ACC112 (cell line): ENCODE results near the gene CSNK1G1.
"Not testable (repeated sequence)": the region's sequence is repeated elsewhere in the genome, so short reads cannot be mapped to it uniquely, and the experiment has no call there.

ENCODE experiments used
- H2AFZ ChIP-seq: fragments of 200-600 bp; sonication (generic); one replicate; pipeline ENCODE4 v1.6.0; 2017; ENCODE audit warnings: antibody characterized with exemption, low read length; ENCODE audit not compliant: unreplicated experiment
- H3K27ac ChIP-seq: fragments of 200-600 bp; sonication (generic); 2 replicates; pipeline ENCODE4 v1.5.1; 2014; ENCODE audit warnings: low read depth, mild to moderate bottlenecking, antibody characterized with exemption, low read length, moderate library complexity
- H3K27me3 ChIP-seq: fragments of 200-600 bp; sonication (generic); 2 replicates; pipeline ENCODE4 v1.6.1; 2014; ENCODE audit warnings: mild to moderate bottlenecking, antibody characterized with exemption, low read length, moderate library complexity, mixed read lengths; ENCODE audit not compliant: insufficient read depth
- H3K36me3 ChIP-seq: fragments of 200-600 bp; sonication (generic); 2 replicates; pipeline ENCODE4 v1.6.1; 2016; ENCODE audit warnings: mild to moderate bottlenecking, antibody characterized with exemption, low read length, moderate library complexity, mixed read lengths; ENCODE audit not compliant: insufficient read depth
- H3K4me1 ChIP-seq: fragments of 200-600 bp; sonication (generic); one replicate; pipeline ENCODE4 v1.6.1; 2016; ENCODE audit warnings: low read length, mixed read lengths; ENCODE audit not compliant: insufficient read depth, unreplicated experiment, control insufficient read depth
- H3K4me3 ChIP-seq: fragments of 200-600 bp; sonication (generic); 2 replicates; pipeline ENCODE4 v1.5.1; 2014; ENCODE audit warnings: mild to moderate bottlenecking, low read depth, low read length
- H3K79me2 ChIP-seq: fragments of 200-600 bp; sonication (generic); one replicate; pipeline ENCODE4 v1.6.0; 2016; ENCODE audit warnings: low read length; ENCODE audit not compliant: control insufficient read depth, unreplicated experiment, insufficient read depth

The CSNK1G1 gene

DNA sequence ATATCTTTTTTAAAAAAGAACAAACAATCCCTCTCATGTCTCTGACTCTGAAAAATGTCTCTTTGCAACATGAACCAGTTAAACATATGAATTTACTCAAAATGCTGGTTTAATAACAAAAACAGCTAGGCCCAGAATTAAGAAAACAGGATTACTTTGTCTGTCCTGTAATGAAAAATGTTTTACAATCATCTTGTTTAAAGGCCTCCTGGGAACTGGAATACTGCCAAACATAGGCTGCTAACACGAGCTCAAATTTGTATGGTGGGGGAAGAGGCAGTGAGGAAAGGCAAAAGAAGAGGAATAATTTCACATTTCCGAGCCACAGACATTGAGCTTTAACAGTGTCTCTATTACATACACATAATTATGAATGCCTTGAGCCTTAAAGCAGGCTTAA lies 131.5 kb downstream of the CSNK1G1 start:
- H3K4me1 ChIP-seq, result peaks cover 11% of the 10 kb centered on the region
- H3K36me3 ChIP-seq, result peaks cover 6% of the 10 kb centered on the region
- no peak overlapping the region for H3K27ac ChIP-seq
- H3K79me2 ChIP-seq, result peaks cover 4% of the 10 kb centered on the region
- H2AFZ ChIP-seq, result no peak overlapping the region
- H3K4me3 ChIP-seq, result no peak overlapping the region
- H3K27me3 ChIP-seq, result no peaks in the 10 kb centered on the region

DNA sequence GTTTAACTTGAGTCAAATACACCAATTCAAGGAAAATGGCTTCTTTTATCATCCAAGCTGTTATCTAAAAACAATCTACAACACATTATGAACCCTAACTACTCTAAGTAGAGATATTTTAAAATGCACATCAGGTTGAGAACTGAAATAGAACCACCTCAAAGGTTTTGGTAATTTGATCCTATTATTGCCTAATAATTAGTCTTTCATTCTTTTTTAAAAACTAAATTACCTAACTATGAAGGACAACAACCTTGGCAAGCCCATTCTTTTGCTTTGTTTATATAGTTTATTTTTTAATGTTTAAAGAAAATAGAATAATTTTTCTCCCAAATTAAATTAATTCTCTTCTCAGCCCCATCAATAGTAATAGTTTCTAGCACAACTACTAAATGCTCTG lies 132.1 kb downstream of the CSNK1G1 start:
- H3K4me3 ChIP-seq, result no peak overlapping the region
- H2AFZ ChIP-seq, result no peak overlapping the region
- no peak overlapping the region for H3K27ac ChIP-seq
- no peaks in the 10 kb centered on the region for H3K27me3 ChIP-seq
- peaks cover 6% of the 10 kb centered on the region for H3K36me3 ChIP-seq
- peaks cover 3% of the 10 kb centered on the region for H3K79me2 ChIP-seq
- peaks cover 11% of the 10 kb centered on the region for H3K4me1 ChIP-seq

DNA sequence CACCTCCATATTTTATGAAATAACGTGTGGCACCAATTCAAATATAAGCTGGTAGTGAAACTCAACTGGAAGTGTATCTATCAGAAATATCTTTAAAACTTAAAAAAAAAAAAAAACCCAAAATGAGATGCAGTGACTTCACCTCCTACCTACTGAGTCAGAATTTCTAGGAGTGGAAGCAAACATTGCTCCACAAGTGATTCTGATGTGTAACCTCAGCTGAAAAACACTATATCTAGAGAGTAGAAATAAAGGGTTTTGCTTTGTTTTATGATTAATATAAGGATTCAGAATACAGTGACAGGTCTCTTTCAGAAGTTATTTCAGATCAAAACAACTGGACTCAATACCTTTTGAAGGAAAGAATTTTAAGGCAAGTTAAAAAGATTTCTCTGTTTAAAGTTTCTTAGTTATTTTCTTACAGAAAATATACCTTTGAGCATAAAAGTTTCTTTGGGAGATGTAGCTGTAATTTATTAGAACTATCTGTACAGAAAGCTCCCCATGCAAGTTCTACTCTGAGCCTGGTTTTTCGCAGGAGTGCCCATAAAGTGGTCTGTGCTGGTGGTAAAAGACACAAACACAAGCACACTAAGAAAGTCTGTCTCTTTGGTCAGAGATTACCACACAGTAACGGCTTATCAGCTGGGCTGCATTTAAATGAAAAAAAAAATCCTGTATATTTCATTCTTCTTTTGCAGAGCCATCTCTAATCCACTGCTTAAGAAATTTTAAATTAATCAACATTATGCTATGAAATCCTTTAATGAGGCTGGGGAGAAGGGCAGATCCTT lies 133.2 kb downstream of the CSNK1G1 start:
- no peak overlapping the region for H3K4me3 ChIP-seq
- no peak overlapping the region for H2AFZ ChIP-seq
- no peaks in the 10 kb centered on the region for H3K27me3 ChIP-seq
- peaks cover 11% of the 10 kb centered on the region for H3K4me1 ChIP-seq
- H3K36me3 ChIP-seq, result peaks cover 6% of the 10 kb centered on the region
- H3K79me2 ChIP-seq, result peaks cover 3% of the 10 kb centered on the region
- no peak overlapping the region for H3K27ac ChIP-seq

DNA sequence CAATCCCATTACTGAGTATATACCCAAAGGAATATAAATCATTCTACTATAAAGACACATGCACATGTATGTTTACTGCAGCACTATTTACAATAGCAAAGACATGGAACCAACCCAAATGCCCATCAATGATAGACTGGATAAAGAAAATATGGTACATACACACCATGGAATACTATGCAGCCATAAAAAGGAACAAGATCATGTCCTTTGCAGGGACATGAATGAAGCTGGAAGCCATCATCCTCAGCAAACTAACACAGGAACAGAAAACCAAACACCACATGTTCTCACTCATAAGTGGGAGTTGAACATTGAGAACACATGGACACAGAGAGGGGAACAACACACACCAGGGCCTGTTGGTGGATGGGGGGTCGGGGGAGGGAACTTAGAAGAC lies 134.1 kb downstream of the CSNK1G1 start:
- H3K4me3 ChIP-seq, H3K36me3 ChIP-seq, H2AFZ ChIP-seq, H3K27me3 ChIP-seq, H3K27ac ChIP-seq, H3K79me2 ChIP-seq: not testable (repeated sequence)
- H3K4me1 ChIP-seq, result peaks cover 14% of the 10 kb centered on the region

DNA sequence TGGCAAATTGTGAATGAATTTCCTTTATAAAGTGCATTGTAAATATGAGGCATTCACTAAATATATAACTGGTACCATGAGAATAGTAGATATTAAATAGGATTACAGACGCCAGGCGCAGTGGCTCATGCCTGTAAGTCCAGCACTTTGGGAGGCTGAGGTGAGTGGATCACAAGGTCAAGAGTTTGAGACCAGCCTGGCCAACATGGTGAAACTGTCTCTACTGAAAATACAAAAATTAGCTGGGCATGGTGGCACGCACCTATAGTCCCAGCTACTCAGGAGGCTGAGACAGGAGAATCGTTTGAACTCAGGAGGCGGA lies 138.6 kb downstream of the CSNK1G1 start:
- peaks cover 11% of the 10 kb centered on the region for H3K36me3 ChIP-seq
- not testable (repeated sequence) for H3K4me1 ChIP-seq, H2AFZ ChIP-seq, H3K4me3 ChIP-seq, H3K27ac ChIP-seq, H3K27me3 ChIP-seq, H3K79me2 ChIP-seq

DNA sequence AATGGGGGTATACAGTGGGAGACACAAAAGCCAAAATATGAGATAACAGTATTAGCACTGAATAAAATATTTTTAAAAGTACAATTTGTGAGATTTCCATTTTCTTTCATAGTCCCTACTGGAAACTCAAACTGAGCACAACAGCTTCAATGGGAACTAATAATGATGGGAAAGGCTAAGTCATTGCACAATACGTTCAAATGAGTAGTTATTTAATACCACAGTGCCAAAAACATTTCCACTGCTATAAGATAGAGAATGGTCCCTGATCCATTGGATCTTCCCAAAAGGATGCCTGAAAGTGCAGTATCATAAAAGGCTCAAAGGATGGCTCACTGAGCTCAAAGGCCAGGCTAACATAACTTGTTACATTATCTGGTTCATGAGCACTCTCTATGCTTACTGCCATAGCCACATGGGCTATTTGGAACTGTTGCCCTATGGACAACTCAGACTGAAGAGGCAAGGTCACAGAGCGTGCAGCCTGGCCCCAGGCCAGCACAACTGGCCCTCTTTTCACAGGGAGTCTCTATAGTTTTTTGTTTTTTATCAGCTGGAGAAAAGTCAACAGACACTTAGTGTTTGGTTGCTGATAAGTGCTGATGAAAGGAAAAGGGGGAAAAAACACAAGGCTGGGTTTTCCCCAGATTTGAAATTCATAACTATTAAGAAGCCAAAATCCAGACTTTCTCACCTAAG lies 139.1 kb downstream of the CSNK1G1 start:
- Histone ChIP-seq H3K79me2 (peaks cover 3% of the 10 kb centered on the region), H3K36me3 (peaks cover 11% of the 10 kb centered on the region), H3K27ac (no peak overlapping the region), H3K4me1 (peaks cover 8% of the 10 kb centered on the region), H3K27me3 (no peaks in the 10 kb centered on the region), H3K4me3 (no peak overlapping the region), H2AFZ (no peak overlapping the region)

DNA sequence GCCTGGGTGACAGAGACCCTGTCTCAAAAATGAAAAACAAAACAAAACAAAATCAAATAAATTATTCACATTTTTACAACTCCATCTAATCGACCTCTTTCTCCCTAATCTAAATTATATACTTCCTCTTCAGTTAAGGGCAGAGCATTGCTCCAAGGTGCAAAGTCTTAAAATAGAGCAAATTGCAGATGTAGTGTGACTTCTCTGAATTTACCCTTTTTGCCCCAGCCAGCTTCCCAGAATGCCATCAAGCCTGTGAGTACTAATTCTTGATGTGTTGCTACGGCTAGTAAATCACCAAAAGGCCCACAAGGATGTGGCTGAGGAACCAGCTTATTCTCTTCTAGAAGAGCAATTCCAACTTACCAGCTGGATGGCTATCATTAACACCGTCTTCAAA lies 139.8 kb downstream of the CSNK1G1 start:
- H3K27me3 ChIP-seq, result no peaks in the 10 kb centered on the region

DNA sequence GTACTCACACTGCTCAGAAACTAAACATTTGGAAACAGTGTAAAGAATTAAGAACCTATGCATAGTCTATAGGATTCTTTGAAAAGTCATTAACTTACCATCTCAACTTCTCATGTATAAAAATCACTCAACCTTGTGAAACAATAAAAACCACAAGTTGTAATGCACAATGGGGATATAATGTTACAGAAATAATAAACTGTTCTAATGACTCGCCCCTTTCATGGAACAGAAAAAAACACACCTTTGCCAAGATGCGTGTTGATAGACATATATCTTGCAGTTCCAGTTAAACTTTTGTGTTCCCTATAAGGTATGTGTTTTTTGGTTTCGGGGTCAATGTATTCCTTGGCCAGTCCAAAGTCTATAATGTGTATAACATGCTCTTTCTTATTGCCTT lies 142.3 kb downstream of the CSNK1G1 start:
- peaks cover 11% of the 10 kb centered on the region for H3K36me3 ChIP-seq
- H3K27me3 ChIP-seq, result no peaks in the 10 kb centered on the region
- H3K4me3 ChIP-seq, result no peak overlapping the region
- H3K27ac ChIP-seq, result no peak overlapping the region
- H3K79me2 ChIP-seq, result no peaks in the 10 kb centered on the region
- no peak overlapping the region for H2AFZ ChIP-seq
- peaks cover 8% of the 10 kb centered on the region for H3K4me1 ChIP-seq

More for the DNA sequence above, 139.8 kb downstream of the CSNK1G1 start:
- peaks cover 8% of the 10 kb centered on the region for H3K4me1 ChIP-seq
- peaks cover 3% of the 10 kb centered on the region for H3K79me2 ChIP-seq
- no peak overlapping the region for H3K27ac ChIP-seq
- no peak overlapping the region for H3K4me3 ChIP-seq
- H2AFZ ChIP-seq, result no peak overlapping the region
- H3K36me3 ChIP-seq, result peaks cover 11% of the 10 kb centered on the region

DNA sequence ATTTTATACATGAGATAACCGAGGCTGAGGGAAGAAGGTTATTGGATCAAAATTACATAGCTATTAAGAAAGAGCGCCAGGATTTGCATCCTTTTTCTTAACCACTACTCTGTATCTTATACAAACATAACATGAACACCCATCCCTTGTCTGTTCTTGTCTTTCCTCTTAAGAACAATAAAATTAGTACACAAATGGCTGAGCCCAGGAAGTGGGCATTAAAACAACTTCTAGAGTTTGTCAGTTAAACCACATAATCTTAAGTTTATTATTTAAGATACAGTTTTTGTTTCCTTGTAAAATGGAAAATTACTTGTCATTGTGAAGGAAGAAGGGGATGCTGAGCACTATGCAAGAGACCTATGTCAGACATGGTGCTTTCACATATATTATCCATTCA lies 144.3 kb downstream of the CSNK1G1 start:
- Histone ChIP-seq H3K27ac (no peak overlapping the region), H3K79me2 (no peaks in the 10 kb centered on the region), H3K27me3 (no peaks in the 10 kb centered on the region), H3K4me1 (peaks cover 3% of the 10 kb centered on the region), H3K4me3 (no peak overlapping the region), H2AFZ (no peak overlapping the region), H3K36me3 (peaks cover 11% of the 10 kb centered on the region)

DNA sequence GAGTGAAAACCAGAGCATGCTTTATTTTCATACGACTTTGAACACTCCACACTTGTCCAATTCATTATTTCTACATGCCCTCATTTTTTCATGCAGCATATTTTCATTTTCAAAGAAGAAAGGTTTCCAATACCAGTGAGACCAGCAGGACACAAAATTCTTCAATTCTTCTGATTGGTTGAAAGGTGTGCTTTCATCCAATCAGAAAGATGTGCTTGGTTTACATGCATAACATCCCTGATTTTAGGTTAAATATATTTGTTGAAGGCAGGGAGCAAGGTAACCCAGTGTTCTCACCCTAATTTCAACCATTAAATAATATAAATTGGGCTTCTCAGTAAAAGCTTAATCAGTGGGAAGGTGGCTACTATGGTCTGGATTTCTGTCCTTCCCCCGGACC lies 145.6 kb downstream of the CSNK1G1 start:
- no peak overlapping the region for H3K27ac ChIP-seq
- no peak overlapping the region for H3K4me3 ChIP-seq
- H3K27me3 ChIP-seq, result no peaks in the 10 kb centered on the region
- peaks cover 11% of the 10 kb centered on the region for H3K36me3 ChIP-seq
- H2AFZ ChIP-seq, result no peak overlapping the region
- H3K79me2 ChIP-seq, result no peaks in the 10 kb centered on the region
- H3K4me1 ChIP-seq, result peaks cover 3% of the 10 kb centered on the region

DNA sequence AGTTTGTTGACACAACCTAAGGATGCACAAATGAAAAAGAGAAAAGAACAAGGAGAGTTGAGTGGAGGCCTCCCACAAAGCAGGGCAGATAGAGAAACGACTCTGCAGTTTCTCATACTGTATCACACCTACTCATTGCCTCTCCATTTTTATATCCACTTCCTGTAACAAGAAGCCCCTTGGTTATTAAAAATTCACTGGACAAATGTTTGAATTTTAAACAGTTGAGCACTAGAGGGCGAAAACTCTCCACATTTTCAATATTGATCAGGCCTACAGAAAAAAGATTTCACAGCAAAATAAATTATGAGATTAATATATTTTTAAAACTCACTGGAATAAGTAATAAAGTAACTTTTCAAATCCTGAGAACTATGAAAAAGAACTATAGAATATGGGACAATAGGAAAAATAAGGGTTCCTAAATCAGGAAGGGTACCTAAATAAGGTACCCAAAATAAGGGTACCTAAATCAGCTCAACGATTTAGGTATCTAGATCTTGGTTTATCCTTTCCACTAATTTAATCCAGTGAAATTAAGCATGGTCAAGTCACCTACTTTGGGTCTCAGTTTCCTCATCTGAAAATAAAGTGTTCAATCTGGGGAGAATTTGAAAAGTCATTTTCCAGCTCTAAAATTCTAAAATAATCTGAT lies 146.2 kb downstream of the CSNK1G1 start:
- peaks cover 11% of the 10 kb centered on the region for H3K36me3 ChIP-seq
- peaks cover 3% of the 10 kb centered on the region for H3K4me1 ChIP-seq
- H3K27ac ChIP-seq, result no peak overlapping the region
- H3K27me3 ChIP-seq, result no peaks in the 10 kb centered on the region
- no peak overlapping the region for H2AFZ ChIP-seq
- no peak overlapping the region for H3K4me3 ChIP-seq
- H3K79me2 ChIP-seq, result no peaks in the 10 kb centered on the region
